Esophagus muscularis mucosa (tissue), 4 donors: ENCODE data around the gene PAQR4. TPM values are rescaled to one million over a fixed set of nuclear protein-coding genes. Genes with fewer than 3 reads are reported as not detected.

Source experiments
- DNase-seq: peaks from one replicate; pipeline ENCODE4 v3.0.0-alpha.2; 2017; ENCODE audit errors: extremely low spot score
- H3K27ac ChIP-seq, 4 donors: fragments of 200-600 bp; sonication (generic); replicated peaks in 1 of 4; 1 replicate in 3 of 4; 2 replicates in 1 of 4; pipeline ENCODE4 v1.5.1; 2016 to 2019; ENCODE audit warnings: mild to moderate bottlenecking in 1 of 4
- H3K27me3 ChIP-seq, 4 donors: fragments of 200-600 bp; sonication (generic); one replicate each; pipeline versions ENCODE4 v1.5.1 to v1.6.0; 2016 to 2019
- H3K36me3 ChIP-seq, 4 donors: fragments of 200-600 bp; sonication (generic); one replicate each; pipeline ENCODE4 v1.5.1; 2016 to 2019
- H3K4me1 ChIP-seq, 4 donors: fragments of 200-600 bp; sonication (generic); one replicate each; pipeline ENCODE4 v1.5.1; 2016 to 2019
- H3K4me3 ChIP-seq, 4 donors: fragments of 200-600 bp; sonication (generic); 1 replicate in 2 of 4; 2 replicates in 2 of 4; pipeline ENCODE4 v1.5.1; 2016 to 2019; ENCODE audit warnings: mild to moderate bottlenecking in 4 of 4, moderate library complexity in 1 of 4
- H3K9me3 ChIP-seq, 4 donors: fragments of 200-600 bp; sonication (generic); 1 replicate in 3 of 4; 2 replicates in 1 of 4; pipeline ENCODE4 v1.5.1; 2016 to 2019
- CTCF ChIP-seq, 3 experiments: fragments of 200-600 bp in 2 of 3; fragments of 450-650 bp in 1 of 3; sonication (generic) in 2 of 3; IDR thresholded peaks; one replicate each; pipeline ENCODE4 v1.5.1; 2017 to 2019; ENCODE audit warnings: antibody characterized with exemption in 3 of 3, mild to moderate bottlenecking in 2 of 3, moderate library complexity in 1 of 3
- EP300 ChIP-seq: sonication (generic); formaldehyde crosslinking; IDR thresholded peaks from one replicate; pipeline ENCODE4 v1.6.1; 2017; ENCODE audit warnings: antibody characterized with exemption
- POLR2A ChIP-seq: fragments of 450-650 bp; IDR thresholded peaks from one replicate; pipeline ENCODE4 v1.6.1; 2017; ENCODE audit warnings: antibody characterized with exemption, moderate library complexity, mild to moderate bottlenecking, low read depth
- POLR2AphosphoS5 ChIP-seq, 2 donors: sonication (generic); formaldehyde crosslinking; IDR thresholded peaks; one replicate each; pipeline ENCODE4 v1.6.1; 2017; ENCODE audit warnings: antibody characterized with exemption in 2 of 2
- WGBS: methylation state at CpG from one replicate; pipeline ENCODE4 v1.1.5; 2018; 5-methylcytosine and 5-hydroxymethylcytosine counted together
- intact Hi-C: fragments of 100-400 bp; cut with DNase I; formaldehyde crosslinking; loops from one replicate; pipeline ENCODE4 v1.15.1; 2023
- small RNA-seq, 3 donors: library from RNA; depleted of rRNA; stranded (forward); fragments of <200 nt; gene quantifications; one replicate each; pipeline ENCODE3, GENCODE V24; 2016
- total RNA-seq, 4 donors: library from RNA; depleted of rRNA; stranded (reverse); fragments of >200 nt; gene quantifications; one replicate each; pipeline versions ENCODE4 v1.1.0 to v1.2.1, GENCODE V29; 2016

Gene PAQR4
- total RNA-seq, 4 donors from 2014 or later: 2.2 to 7.5 (median 4.7) TPM

- Histone ChIP-seq H3K4me1 (peaks cover 46 to 77% (median 66%) of the 10 kb centered on the region in 4 donors), H3K9me3 (no peaks in the 10 kb centered on the region), H3K27ac (peak overlapping the region; percentile 96 to 99 (median 98)), H3K36me3 (peaks cover 9 to 21% (median 18%) of the 10 kb centered on the region in 4 donors), H3K27me3 (peaks cover 0 to 22% (median 17%) of the 10 kb centered on the region in 4 donors), H3K4me3 (peak overlapping the region; percentile 66 to 86 (median 74))
- TF ChIP-seq POLR2A (no peak), POLR2AphosphoS5 (IDR thresholded peaks at IDR 0.05) (peak; percentile 79 to 90)
- DNase-seq: peak; percentile 97
- WGBS: 4% methylated on average over 8 of the region's 8 CpGs
- intact Hi-C loops: no loop called here
Observed at GRCh38 chr16:3022208-3022683, 53.1 kb downstream of the PAQR4 start.

GRCh38 chr16:3022684-3023414 is 53.7 kb downstream of the PAQR4 start:
- Histone ChIP-seq H3K4me1 (peaks cover 45 to 76% (median 64%) of the 10 kb centered on the region in 4 donors), H3K36me3 (peaks cover 11 to 23% (median 20%) of the 10 kb centered on the region in 4 donors), H3K27me3 (peaks cover 0 to 16% (median 11%) of the 10 kb centered on the region in 4 donors), H3K27ac (peak overlapping the region; percentile 96 to 99 (median 98)), H3K9me3 (no peaks in the 10 kb centered on the region), H3K4me3 (peak overlapping the region; percentile 66 to 86 (median 74))
- no peak for DNase-seq
- TF ChIP-seq POLR2A (no peak), CTCF (IDR thresholded peaks at IDR 0.05) (no peak), POLR2AphosphoS5 (IDR thresholded peaks at IDR 0.05) (no peak), EP300 (no peak)
- 26% methylated on average over 7 of the region's 8 CpGs for WGBS
- intact Hi-C loops: no loop called here

Small RNA genes lying within 50 kb of the gene (small RNA-seq; reads per million reads assigned to genes)
- 0 reads per million in 3 donors for gene LINC00514

Other genes starting within 250 kb of the PAQR4 start
- gene PRSS27, start 249.1 kb upstream of the PAQR4 start, total RNA-seq: 1 to 10 TPM in 3 of 4 donors, under 1 TPM in 1; 0.75 to 4.2 (median 2.2) TPM
- 100 to 1,000 TPM; 126 to 325 (median 234) TPM for gene SRRM2, start 216.7 kb upstream of the PAQR4 start, total RNA-seq
- 100 to 1,000 TPM; 199 to 229 (median 213) TPM for gene ELOB, start 192.1 kb upstream of the PAQR4 start, total RNA-seq
- not detected for gene PRSS33, start 181.8 kb upstream of the PAQR4 start, total RNA-seq
- not detected for gene PRSS41, start 170.9 kb upstream of the PAQR4 start, total RNA-seq
- gene PRSS21, start 152.1 kb upstream of the PAQR4 start, total RNA-seq: not detected
- gene ZG16B, start 139.0 kb upstream of the PAQR4 start, total RNA-seq: not detected
- not detected for gene PRSS22, start 111.2 kb upstream of the PAQR4 start, total RNA-seq
- gene FLYWCH2, start 86.1 kb upstream of the PAQR4 start, total RNA-seq: 10 to 100 TPM; 41.9 to 47.2 (median 43.9) TPM
- 10 to 100 TPM; 33.8 to 61.6 (median 46.8) TPM for gene FLYWCH1, start 57.4 kb upstream of the PAQR4 start, total RNA-seq
- gene KREMEN2, start 5.1 kb upstream of the PAQR4 start, total RNA-seq: under 1 TPM in 1 of 4 donors, not detected in 3; 0.13 TPM
- 1 to 10 TPM in 1 of 4 donors, under 1 TPM in 1, not detected in 2; 0.57 to 2.5 TPM for gene PKMYT1, start 11.1 kb downstream of the PAQR4 start, total RNA-seq
- under 1 TPM in 3 of 4 donors, not detected in 1; 0.17 to 0.42 (median 0.32) TPM for gene CLDN9, start 43.6 kb downstream of the PAQR4 start, total RNA-seq
- not detected for gene CLDN6, start 48.8 kb downstream of the PAQR4 start, total RNA-seq
- gene TNFRSF12A, start 51.0 kb downstream of the PAQR4 start, total RNA-seq: 100 to 1,000 TPM in 1 of 4 donors, 10 to 100 TPM in 3; 20.9 to 140 (median 57.5) TPM
- gene HCFC1R1, start 54.6 kb downstream of the PAQR4 start, total RNA-seq: 100 to 1,000 TPM in 2 of 4 donors, 10 to 100 TPM in 2; 28.8 to 134 (median 72.2) TPM
- gene THOC6, start 54.7 kb downstream of the PAQR4 start, total RNA-seq: 10 to 100 TPM; 14.1 to 27.9 (median 23.0) TPM
- gene BICDL2, start 67.6 kb downstream of the PAQR4 start, total RNA-seq: under 1 TPM in 2 of 4 donors, not detected in 2; 0.19 to 0.42 TPM
- 1 to 10 TPM in 1 of 4 donors, under 1 TPM in 3; under 0.01 to 4.5 (median 0.12) TPM for gene MMP25, start 77.2 kb downstream of the PAQR4 start, total RNA-seq
- gene IL32, start 96.3 kb downstream of the PAQR4 start, total RNA-seq: 10 to 100 TPM; 13.7 to 40.8 (median 31.2) TPM
- not detected for gene ZSCAN10, start 129.9 kb downstream of the PAQR4 start, total RNA-seq
- gene ZNF205, start 143.2 kb downstream of the PAQR4 start, total RNA-seq: 10 to 100 TPM; 10.6 to 25.0 (median 17.1) TPM
- 10 to 100 TPM in 3 of 4 donors, 1 to 10 TPM in 1; 8.4 to 18.3 (median 13.5) TPM for gene ZNF213, start 165.7 kb downstream of the PAQR4 start, total RNA-seq
- not detected for gene OR1F1, start 218.9 kb downstream of the PAQR4 start, total RNA-seq